ENCODE data around the gene KBTBD8.

GRCh38 chr3:67045711-67046465 lies 47.8 kb downstream of the KBTBD8 start:
- no peak for TF ChIP-seq TCF4 (CRISPR knock-in tag; IDR thresholded peaks at IDR 0.05; ENCODE audit: borderline replicate concordance)
- TF ChIP-seq ZFP30 (CRISPR knock-in tag; IDR thresholded peaks at IDR 0.05): no peak
- no peak for TF ChIP-seq PATZ1 (CRISPR knock-in tag; IDR thresholded peaks at IDR 0.05; ENCODE audit: borderline replicate concordance)
- TF ChIP-seq TOX (CRISPR knock-in tag; IDR thresholded peaks at IDR 0.05; ENCODE audit: borderline replicate concordance): no peak

All from SK-N-SH treated with all-trans-retinoic acid at 6 μM for 48 hours (cell line).